Measurements from ENCODE around the gene PWP1. TPM values are rescaled to one million over a fixed set of nuclear protein-coding genes. Genes with fewer than 3 reads are reported as not detected.
"Not testable (repeated sequence)": the region's sequence is repeated elsewhere in the genome, so short reads cannot be mapped to it uniquely, and the experiment has no call there.

Gene PWP1
- total and polyA plus RNA-seq, 2 of the 4 experiments (the other 2 are of a cell fraction): 143 to 179 TPM

GRCh38 chr12:107695772-107696171 is 10.2 kb downstream of the PWP1 start:
- H4K91ac ChIP-seq (ENCODE audit: insufficient read depth, low read depth, low read length); H3K9me3 ChIP-seq (ENCODE audit: control insufficient read depth, insufficient read depth, low read length); H2BK15ac ChIP-seq (ENCODE audit: low read depth, low read length); H3K18ac ChIP-seq (ENCODE audit: low read depth, low read length); H3K4ac ChIP-seq (ENCODE audit: low read depth, low read length); H2BK20ac ChIP-seq (ENCODE audit: low read depth, low read length); H3K27me3 ChIP-seq (ENCODE audit: control insufficient read depth, insufficient read depth, low read length); dilution Hi-C loops (cut with HindIII; ENCODE audit: low sequenced_read_pairs, unreplicated experiment); H3K23ac ChIP-seq (ENCODE audit: low read depth, low read length); BruUV-seq (replicated peaks); H4K8ac ChIP-seq (ENCODE audit: low read depth in 2 of 2, low read length in 2 of 2); H2BK120ac ChIP-seq (ENCODE audit: low read depth, low read length); H3K4me1 ChIP-seq (ENCODE audit: control insufficient read depth, insufficient read depth, low read length); H3K9me1 ChIP-seq (ENCODE audit: insufficient read depth, low read length); H3K4me3 ChIP-seq (ENCODE audit: insufficient read depth, low read depth, low read length); POLR2A ChIA-PET (ENCODE audit: unreplicated experiment); H4K20me1 ChIP-seq (ENCODE audit: insufficient read depth, low read length); H2AK9ac ChIP-seq (replicated peaks; ENCODE audit: low read depth, low read length, poor library complexity); H3K27ac ChIP-seq (ENCODE audit: insufficient read depth, low read length); H3K14ac ChIP-seq (replicated peaks; ENCODE audit: low read depth, low read length); H4K5ac ChIP-seq (ENCODE audit: low read depth, low read length); H2BK5ac ChIP-seq (ENCODE audit: low read depth, low read length, poor library complexity, severe bottlenecking); H2AK5ac ChIP-seq (ENCODE audit: low read depth, low read length); H2AFZ ChIP-seq (replicated peaks; ENCODE audit: low read length, poor library complexity); H3K9ac ChIP-seq (ENCODE audit: low read depth, low read length); H3K4me2 ChIP-seq (ENCODE audit: low read depth, low read length); H3K56ac ChIP-seq (ENCODE audit: extremely low read depth, insufficient read depth, low read length): not testable (repeated sequence)
- Histone ChIP-seq H3K36me3 (ENCODE audit: control insufficient read depth, insufficient read depth, low read length) (peaks cover 56% of the 10 kb centered on the region), H3K79me1 (ENCODE audit: low read depth in 1 of 2, low read length in 2 of 2) (peaks cover 11 to 12% of the 10 kb centered on the region in 2 experiments; a peak in 3 of 4 replicates)
- WGBS, 2 experiments (ENCODE audit: extremely low coverage in 2 of 2, insufficient read length in 1 of 2): no CpG with 5 or more reads among the region's 2 CpGs
- CTCF ChIA-PET: interaction anchor here (0.6 to 1.4 kb wide), 4 partner anchors 16 to 718 kb away, joined by 3 to 5 read pairs (median 3); no protein-coding TSS in a partner anchor
- intact Hi-C loops (cut with micrococcal nuclease) (loop anchor here (1.0 kb wide), 1 partner anchor 190 kb away; no protein-coding TSS in a partner anchor), in situ Hi-C loops (cut with MboI; ENCODE audit: low sequenced_read_pairs) (loop anchor here (25.0 kb wide), 1 partner anchor 817 kb away; the partner anchor contains the start of gene FICD)
- ATAC-seq (ENCODE audit: low read depth) (peak; percentile 62), DNase-seq (peak; percentile 19)
- peak; percentile 30; the same call in 1 of the 2 replicates for TF ChIP-seq SMC3 (IDR thresholded peaks at IDR 0.05; ENCODE audit: low read depth, low read length)
- TF ChIP-seq MAFK (IDR thresholded peaks at IDR 0.05; ENCODE audit: low read depth, low read length): peak; percentile 75
- TF ChIP-seq, protein P1, sequence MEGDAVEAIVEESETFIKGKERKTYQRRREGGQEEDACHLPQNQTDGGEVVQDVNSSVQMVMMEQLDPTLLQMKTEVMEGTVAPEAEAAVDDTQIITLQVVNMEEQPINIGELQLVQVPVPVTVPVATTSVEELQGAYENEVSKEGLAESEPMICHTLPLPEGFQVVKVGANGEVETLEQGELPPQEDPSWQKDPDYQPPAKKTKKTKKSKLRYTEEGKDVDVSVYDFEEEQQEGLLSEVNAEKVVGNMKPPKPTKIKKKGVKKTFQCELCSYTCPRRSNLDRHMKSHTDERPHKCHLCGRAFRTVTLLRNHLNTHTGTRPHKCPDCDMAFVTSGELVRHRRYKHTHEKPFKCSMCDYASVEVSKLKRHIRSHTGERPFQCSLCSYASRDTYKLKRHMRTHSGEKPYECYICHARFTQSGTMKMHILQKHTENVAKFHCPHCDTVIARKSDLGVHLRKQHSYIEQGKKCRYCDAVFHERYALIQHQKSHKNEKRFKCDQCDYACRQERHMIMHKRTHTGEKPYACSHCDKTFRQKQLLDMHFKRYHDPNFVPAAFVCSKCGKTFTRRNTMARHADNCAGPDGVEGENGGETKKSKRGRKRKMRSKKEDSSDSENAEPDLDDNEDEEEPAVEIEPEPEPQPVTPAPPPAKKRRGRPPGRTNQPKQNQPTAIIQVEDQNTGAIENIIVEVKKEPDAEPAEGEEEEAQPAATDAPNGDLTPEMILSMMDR (conservative IDR thresholded peaks at IDR 0.05; ENCODE audit: low read depth, low read length): peak; percentile 39
- TF ChIP-seq NFE2L2 (IDR thresholded peaks at IDR 0.05; ENCODE audit: low read depth, low read length): peak; percentile 86

All from IMR-90 (cell line).